Breast epithelium (tissue), 3 donors: ENCODE results near the gene C14orf180.

Source experiments
- POLR2A ChIP-seq: fragments of 450-650 bp; IDR thresholded peaks from one replicate; pipeline ENCODE4 v1.6.1; 2016; ENCODE audit warnings: antibody characterized with exemption, mild to moderate bottlenecking, moderate library complexity
- POLR2AphosphoS5 ChIP-seq, 3 donors: sonication (generic); formaldehyde crosslinking; IDR thresholded peaks; one replicate each; pipeline ENCODE4 v1.6.1; 2017; ENCODE audit warnings: antibody characterized with exemption in 3 of 3
- TF ChIP-seq, protein P1 (sequence below), 3 donors: fragments of 450-650 bp; IDR thresholded peaks; one replicate each; pipeline ENCODE4 v1.5.1; 2016 to 2017; ENCODE audit warnings: antibody characterized with exemption in 3 of 3, mild to moderate bottlenecking in 3 of 3, moderate library complexity in 3 of 3

GRCh38 chr14:104593241-104593701 is 13.7 kb downstream of the C14orf180 start:
- TF ChIP-seq, protein P1, sequence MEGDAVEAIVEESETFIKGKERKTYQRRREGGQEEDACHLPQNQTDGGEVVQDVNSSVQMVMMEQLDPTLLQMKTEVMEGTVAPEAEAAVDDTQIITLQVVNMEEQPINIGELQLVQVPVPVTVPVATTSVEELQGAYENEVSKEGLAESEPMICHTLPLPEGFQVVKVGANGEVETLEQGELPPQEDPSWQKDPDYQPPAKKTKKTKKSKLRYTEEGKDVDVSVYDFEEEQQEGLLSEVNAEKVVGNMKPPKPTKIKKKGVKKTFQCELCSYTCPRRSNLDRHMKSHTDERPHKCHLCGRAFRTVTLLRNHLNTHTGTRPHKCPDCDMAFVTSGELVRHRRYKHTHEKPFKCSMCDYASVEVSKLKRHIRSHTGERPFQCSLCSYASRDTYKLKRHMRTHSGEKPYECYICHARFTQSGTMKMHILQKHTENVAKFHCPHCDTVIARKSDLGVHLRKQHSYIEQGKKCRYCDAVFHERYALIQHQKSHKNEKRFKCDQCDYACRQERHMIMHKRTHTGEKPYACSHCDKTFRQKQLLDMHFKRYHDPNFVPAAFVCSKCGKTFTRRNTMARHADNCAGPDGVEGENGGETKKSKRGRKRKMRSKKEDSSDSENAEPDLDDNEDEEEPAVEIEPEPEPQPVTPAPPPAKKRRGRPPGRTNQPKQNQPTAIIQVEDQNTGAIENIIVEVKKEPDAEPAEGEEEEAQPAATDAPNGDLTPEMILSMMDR (IDR thresholded peaks at IDR 0.05): no peak
- TF ChIP-seq POLR2A: no peak
- TF ChIP-seq POLR2AphosphoS5 (IDR thresholded peaks at IDR 0.05): no peak
